HepG2 (cell line): Measurements from ENCODE around the gene TBX6. TPM values are rescaled to one million over a fixed set of nuclear protein-coding genes. Genes with fewer than 3 reads are reported as not detected.

Experiments used
- CENPT ChIP-seq: sonication (generic); formaldehyde crosslinking; IDR thresholded peaks from 2 replicates; pipeline ENCODE4 v1.8.0; 2022; ENCODE audit warnings: low read depth, mild to moderate bottlenecking, moderate library complexity, missing genetic modification reagents
- FOXJ3 ChIP-seq: sonication (generic); formaldehyde crosslinking; IDR thresholded peaks from 2 replicates; pipeline ENCODE4 v1.4.0; 2020; ENCODE audit warnings: missing genetic modification reagents, mild to moderate bottlenecking, borderline replicate concordance
- HCFC1 ChIP-seq: fragments of 150-350 bp; IDR thresholded peaks from 2 replicates; pipeline ENCODE4 v1.6.1; 2014; ENCODE audit warnings: low read depth, low read length
- HNRNPL ChIP-seq: fragments of 200-400 bp; formaldehyde crosslinking; IDR thresholded peaks from 2 replicates; pipeline ENCODE4 v1.6.1; 2017; ENCODE audit warnings: mild to moderate bottlenecking, low read depth, low read length
- HOXA5 ChIP-seq: sonication (generic); formaldehyde crosslinking; IDR thresholded peaks from 2 replicates; pipeline ENCODE4 v1.4.0; 2020; ENCODE audit warnings: missing genetic modification reagents
- KAT2B ChIP-seq: fragments of 150-350 bp; IDR thresholded peaks from 2 replicates; pipeline ENCODE4 v1.6.1; 2014; ENCODE audit warnings: low read depth, low read length, borderline replicate concordance
- MED1 ChIP-seq: sonication (generic); formaldehyde crosslinking; IDR thresholded peaks from 2 replicates; pipeline ENCODE4 v1.4.0; 2020; ENCODE audit warnings: missing genetic modification reagents
- NFAT5 ChIP-seq: sonication (generic); formaldehyde crosslinking; IDR thresholded peaks from 2 replicates; pipeline ENCODE4 v1.4.0; 2020; ENCODE audit warnings: missing genetic modification reagents
- NR2F2 ChIP-seq: IDR thresholded peaks from 2 replicates; pipeline ENCODE4 v1.6.1; 2012; ENCODE audit warnings: low read depth, inconsistent platforms, borderline replicate concordance
- RBFOX2 ChIP-seq: fragments of 200-400 bp; formaldehyde crosslinking; IDR thresholded peaks from 2 replicates; pipeline ENCODE4 v1.6.1; 2017; ENCODE audit warnings: low read depth, mild to moderate bottlenecking, low read length
- RFX3 ChIP-seq: IDR thresholded peaks from 2 replicates; pipeline ENCODE4 v1.6.1; 2016; ENCODE audit warnings: missing biosample characterization, missing genetic modification reagents
- SP2 ChIP-seq: sonication (generic); formaldehyde crosslinking; IDR thresholded peaks from 2 replicates; pipeline ENCODE4 v1.5.1; 2020; ENCODE audit warnings: mild to moderate bottlenecking, missing genetic modification reagents
- SP5 ChIP-seq: IDR thresholded peaks from 2 replicates; pipeline ENCODE4 v1.6.1; 2016; ENCODE audit warnings: low read depth, borderline replicate concordance
- SSRP1 ChIP-seq: IDR thresholded peaks from 2 replicates; pipeline ENCODE4 v1.6.1; 2016; ENCODE audit warnings: control low read depth
- WIZ ChIP-seq: sonication (generic); formaldehyde crosslinking; IDR thresholded peaks from 2 replicates; pipeline ENCODE4 v1.5.1; 2020; ENCODE audit warnings: mild to moderate bottlenecking, missing genetic modification reagents
- ZNF160 ChIP-seq: sonication (generic); formaldehyde crosslinking; IDR thresholded peaks from 2 replicates; pipeline ENCODE4 v1.8.0; 2022; ENCODE audit warnings: mild to moderate bottlenecking, inconsistent platforms, missing genetic modification reagents
- ZNF280B ChIP-seq: sonication (generic); formaldehyde crosslinking; IDR thresholded peaks from 2 replicates; pipeline ENCODE4 v1.5.0; 2020; ENCODE audit warnings: missing genetic modification reagents, mild to moderate bottlenecking, borderline replicate concordance
- ZNF281 ChIP-seq: sonication (generic); formaldehyde crosslinking; IDR thresholded peaks from 2 replicates; pipeline ENCODE4 v1.4.0; 2020; ENCODE audit warnings: missing genetic modification reagents, borderline replicate concordance
- ZNF619 ChIP-seq: sonication (generic); formaldehyde crosslinking; IDR thresholded peaks from 2 replicates; pipeline ENCODE4 v1.4.0; 2020; ENCODE audit warnings: mild to moderate bottlenecking, missing genetic modification reagents
- ZNF841 ChIP-seq: sonication (generic); formaldehyde crosslinking; IDR thresholded peaks from 2 replicates; pipeline ENCODE4 v1.8.1; 2023; ENCODE audit warnings: missing genetic modification reagents, borderline replicate concordance
- ZZZ3 ChIP-seq: sonication (generic); formaldehyde crosslinking; IDR thresholded peaks from 2 replicates; pipeline ENCODE4 v1.4.0; 2020; ENCODE audit warnings: missing genetic modification reagents, mild to moderate bottlenecking, borderline replicate concordance
- polyA plus RNA-seq, 8 experiments: library from polyadenylated mRNA; depleted of rRNA in 3 of 8; stranded (reverse) in 7 of 8; unstranded in 1 of 8; fragments of >200 nt; fragmentation: Illumina TruSeq in 4 of 8; extraction: Trizol in 4 of 8; gene quantifications; 2 replicates each; pipeline versions ENCODE4 v1.2.1 to v1.2.3, GENCODE V29; 2011 to 2016; ENCODE audit warnings: low read depth in 4 of 8, missing spikeins in 1 of 8, mixed read lengths in 1 of 8; ENCODE audit not compliant: insufficient read depth in 1 of 8
- total RNA-seq, 5 experiments: library from RNA; depleted of rRNA; stranded (reverse); fragments of >200 nt; fragmentation: Illumina TruSeq; extraction: Trizol; gene quantifications; 2 replicates each; pipeline ENCODE4 v1.2.3, GENCODE V29; 2016; ENCODE audit warnings: low read depth in 1 of 5

The TBX6 gene
- total and polyA plus RNA-seq, 2 of the 13 experiments (the other 11 are each of a cell fraction or from before 2014, with no cell fraction given), result 0.24 to 0.42 TPM

- TF ChIP-seq ZZZ3 (CRISPR knock-in tag), result peak; percentile 94; the same call in 1 of the 2 replicates
- TF ChIP-seq FOXJ3 (CRISPR knock-in tag), result peak; percentile 67; the same call in 1 of the 2 replicates
- TF ChIP-seq HNRNPL, result no peak
- TF ChIP-seq ZNF280B (CRISPR knock-in tag), result peak; percentile 99
- peak; percentile 78; the same call in 1 of the 2 replicates for TF ChIP-seq ZNF619 (CRISPR knock-in tag)
- TF ChIP-seq ZNF160, result peak; percentile 90; the same call in 1 of the 2 replicates
- peak; percentile 66 for TF ChIP-seq SP2 (CRISPR knock-in tag)
- peak; percentile 76 for TF ChIP-seq MED1
- peak; percentile 100 for TF ChIP-seq RFX3 (CRISPR knock-in tag)
- TF ChIP-seq ZNF841, result peak; percentile 91; the same call in 1 of the 2 replicates
- TF ChIP-seq HCFC1, result peak; percentile 64
- TF ChIP-seq SSRP1 (CRISPR knock-in tag), result no peak
- TF ChIP-seq ZNF281 (CRISPR knock-in tag), result peak; percentile 53; the same call in 1 of the 2 replicates
- TF ChIP-seq NR2F2, result no peak; the same call in 1 of the 2 replicates
- peak; percentile 52; the same call in 1 of the 2 replicates for TF ChIP-seq RBFOX2
- TF ChIP-seq HOXA5 (CRISPR knock-in tag), result peak; percentile 82
- peak; percentile 96 for TF ChIP-seq NFAT5 (CRISPR knock-in tag)
- TF ChIP-seq SP5 (CRISPR knock-in tag), result peak; percentile 95
- no peak for TF ChIP-seq KAT2B
- TF ChIP-seq WIZ (CRISPR knock-in tag), result peak; percentile 68; the same call in 1 of the 2 replicates
- TF ChIP-seq CENPT (CRISPR knock-in tag), result peak; percentile 76
Observed at GRCh38 chr16:30052671-30053372, 38.9 kb downstream of the TBX6 start (continued).
